ENCODE measurements around the gene MLLT3. TPM values are rescaled to one million over a fixed set of nuclear protein-coding genes. Genes with fewer than 3 reads are reported as not detected.

The MLLT3 gene
- total RNA-seq, 1 donor, result 17.4 TPM

- Histone ChIP-seq H3K4me3 (ENCODE audit: insufficient read depth, low read length) (peak overlapping the region; percentile 54), H3K79me2 (ENCODE audit: insufficient read depth, low read length) (no peaks in the 10 kb centered on the region), H3K36me3 (ENCODE audit: insufficient read depth, low read length) (no peaks in the 10 kb centered on the region), H4K20me1 (ENCODE audit: insufficient read depth, low read length) (no peaks in the 10 kb centered on the region), H3K27ac (ENCODE audit: low read depth, low read length) (peak overlapping the region; percentile 70), H3K27me3 (ENCODE audit: insufficient read depth, low read length) (no peaks in the 10 kb centered on the region), H3K4me1 (ENCODE audit: insufficient read depth, low read length) (peaks cover 37% of the 10 kb centered on the region), H3K4me2 (ENCODE audit: insufficient read depth, low read length) (peak overlapping the region; percentile 87), H3K9me3 (ENCODE audit: low read depth, low read length) (no peaks in the 10 kb centered on the region), H2AFZ (ENCODE audit: low read length) (peak overlapping the region; percentile 80)
- no peak for TF ChIP-seq CTCF (IDR thresholded peaks at IDR 0.05; ENCODE audit: extremely low read depth, low read depth, low read length)
- DNase-seq (ENCODE audit: insufficient read length, low spot score, missing footprints), result no peak
Measured at GRCh38 chr9:20357037-20357432, 265.3 kb downstream of the MLLT3 start.

GRCh38 chr9:20356403-20357036, 265.8 kb downstream of the MLLT3 start:
- H2AFZ ChIP-seq (ENCODE audit: low read length), result peak overlapping the region; percentile 80
- DNase-seq (ENCODE audit: insufficient read length, low spot score, missing footprints), result peak; percentile 66
- H3K9me3 ChIP-seq (ENCODE audit: low read depth, low read length), result no peaks in the 10 kb centered on the region
- peak overlapping the region; percentile 87 for H3K4me2 ChIP-seq (ENCODE audit: insufficient read depth, low read length)
- H3K27me3 ChIP-seq (ENCODE audit: insufficient read depth, low read length), result no peaks in the 10 kb centered on the region
- peak overlapping the region; percentile 70 for H3K27ac ChIP-seq (ENCODE audit: low read depth, low read length)
- no peaks in the 10 kb centered on the region for H3K36me3 ChIP-seq (ENCODE audit: insufficient read depth, low read length)
- H4K20me1 ChIP-seq (ENCODE audit: insufficient read depth, low read length), result no peaks in the 10 kb centered on the region
- peak overlapping the region; percentile 54 for H3K4me3 ChIP-seq (ENCODE audit: insufficient read depth, low read length)
- H3K79me2 ChIP-seq (ENCODE audit: insufficient read depth, low read length), result no peaks in the 10 kb centered on the region
- H3K4me1 ChIP-seq (ENCODE audit: insufficient read depth, low read length), result peaks cover 37% of the 10 kb centered on the region
- peak; percentile 81 for TF ChIP-seq CTCF (IDR thresholded peaks at IDR 0.05; ENCODE audit: extremely low read depth, low read depth, low read length)

- peak overlapping the region; percentile 70 for H3K27ac ChIP-seq (ENCODE audit: low read depth, low read length)
- no peaks in the 10 kb centered on the region for H3K9me3 ChIP-seq (ENCODE audit: low read depth, low read length)
- DNase-seq (ENCODE audit: insufficient read length, low spot score, missing footprints), result peak; percentile 82
- H3K79me2 ChIP-seq (ENCODE audit: insufficient read depth, low read length), result no peaks in the 10 kb centered on the region
- no peak for TF ChIP-seq CTCF (IDR thresholded peaks at IDR 0.05; ENCODE audit: extremely low read depth, low read depth, low read length)
- no peaks in the 10 kb centered on the region for H3K36me3 ChIP-seq (ENCODE audit: insufficient read depth, low read length)
- H3K4me2 ChIP-seq (ENCODE audit: insufficient read depth, low read length), result peak overlapping the region; percentile 61
- no peak overlapping the region for H3K4me3 ChIP-seq (ENCODE audit: insufficient read depth, low read length)
- H3K4me1 ChIP-seq (ENCODE audit: insufficient read depth, low read length), result peaks cover 37% of the 10 kb centered on the region
- no peaks in the 10 kb centered on the region for H3K27me3 ChIP-seq (ENCODE audit: insufficient read depth, low read length)
- no peaks in the 10 kb centered on the region for H4K20me1 ChIP-seq (ENCODE audit: insufficient read depth, low read length)
- no peak overlapping the region for H2AFZ ChIP-seq (ENCODE audit: low read length)
Measured at GRCh38 chr9:20355022-20355421, 267.3 kb downstream of the MLLT3 start.

- Histone ChIP-seq H3K79me2 (ENCODE audit: insufficient read depth, low read length) (no peaks in the 10 kb centered on the region), H2AFZ (ENCODE audit: low read length) (peak overlapping the region; percentile 12), H3K4me2 (ENCODE audit: insufficient read depth, low read length) (peak overlapping the region; percentile 61), H3K27me3 (ENCODE audit: insufficient read depth, low read length) (no peaks in the 10 kb centered on the region), H4K20me1 (ENCODE audit: insufficient read depth, low read length) (no peaks in the 10 kb centered on the region), H3K9me3 (ENCODE audit: low read depth, low read length) (no peaks in the 10 kb centered on the region), H3K36me3 (ENCODE audit: insufficient read depth, low read length) (no peaks in the 10 kb centered on the region), H3K4me1 (ENCODE audit: insufficient read depth, low read length) (peaks cover 37% of the 10 kb centered on the region), H3K4me3 (ENCODE audit: insufficient read depth, low read length) (no peak overlapping the region), H3K27ac (ENCODE audit: low read depth, low read length) (peak overlapping the region; percentile 70)
- TF ChIP-seq CTCF (IDR thresholded peaks at IDR 0.05; ENCODE audit: extremely low read depth, low read depth, low read length), result no peak
- peak; percentile 38 for DNase-seq (ENCODE audit: insufficient read length, low spot score, missing footprints)
Measured at GRCh38 chr9:20353931-20354652, 268.2 kb downstream of the MLLT3 start.

All from osteoblast (primary cell).